Kasumi-1 (cell line): ENCODE results near the gene FAM193B.

ENCODE experiments used
- DNase-seq, 2 experiments: peaks; one replicate each; lab custom pipeline; 2025; lab: John Stamatoyannopoulos, UW

The FAM193B gene

GRCh38 chr5:177515580-177515979 lies 38.8 kb downstream of the FAM193B start:
- DNase-seq: no peak

GRCh38 chr5:177514541-177514940 lies 39.8 kb downstream of the FAM193B start:
- no peak for DNase-seq

- no peak for DNase-seq
Observed at GRCh38 chr5:177513500-177513899, 40.9 kb downstream of the FAM193B start.

GRCh38 chr5:177512736-177513380 lies 41.5 kb downstream of the FAM193B start:
- DNase-seq: no peak

- DNase-seq: no peak
Observed at GRCh38 chr5:177511796-177512675, 42.3 kb downstream of the FAM193B start.

- DNase-seq: no peak
Observed at GRCh38 chr5:177511181-177511580, 43.2 kb downstream of the FAM193B start.

GRCh38 chr5:177510567-177511053 lies 43.8 kb downstream of the FAM193B start:
- peak; percentile 71 to 85 for DNase-seq

GRCh38 chr5:177509991-177510566 lies 44.3 kb downstream of the FAM193B start:
- peak in 1 of 2 experiments; percentile 47 for DNase-seq

GRCh38 chr5:177509381-177509951 lies 44.9 kb downstream of the FAM193B start, which contains the start of gene DOK3:
Gene DOK3, minus strand, starts transcription at chr5:177509826. Its CDS starts 286 bp downstream, at chr5:177509540.
- DNase-seq: peak; percentile 34 to 49

GRCh38 chr5:177508837-177509236 lies 45.5 kb downstream of the FAM193B start:
- DNase-seq: peak; percentile 68 to 83

GRCh38 chr5:177508221-177508611 lies 46.1 kb downstream of the FAM193B start:
- DNase-seq: no peak

- peak; percentile 50 to 62 for DNase-seq
Observed at GRCh38 chr5:177507596-177508220, 46.7 kb downstream of the FAM193B start.

- DNase-seq: peak in 1 of 2 experiments; percentile 47
Observed at GRCh38 chr5:177507165-177507564, 47.2 kb downstream of the FAM193B start.

- DNase-seq: no peak
Observed at GRCh38 chr5:177505075-177505474, 49.3 kb downstream of the FAM193B start.

- no peak for DNase-seq
Observed at GRCh38 chr5:177504086-177505056, 50.0 kb downstream of the FAM193B start.

GRCh38 chr5:177503351-177504085 lies 50.8 kb downstream of the FAM193B start:
- no peak for DNase-seq

- no peak for DNase-seq
Observed at GRCh38 chr5:177502886-177503285, 51.5 kb downstream of the FAM193B start.

GRCh38 chr5:177501874-177502678 lies 52.3 kb downstream of the FAM193B start:
- DNase-seq: no peak
